ENCODE results near the gene RAP1GAP. TPM values are rescaled to one million over a fixed set of nuclear protein-coding genes. Genes with fewer than 3 reads are reported as not detected.
A peak's percentile ranks its signal among the peaks of the same experiment; 100 is the strongest.

Gene RAP1GAP
- total RNA-seq, 1 experiment from 2014 or later = 1.1 TPM

DNA sequence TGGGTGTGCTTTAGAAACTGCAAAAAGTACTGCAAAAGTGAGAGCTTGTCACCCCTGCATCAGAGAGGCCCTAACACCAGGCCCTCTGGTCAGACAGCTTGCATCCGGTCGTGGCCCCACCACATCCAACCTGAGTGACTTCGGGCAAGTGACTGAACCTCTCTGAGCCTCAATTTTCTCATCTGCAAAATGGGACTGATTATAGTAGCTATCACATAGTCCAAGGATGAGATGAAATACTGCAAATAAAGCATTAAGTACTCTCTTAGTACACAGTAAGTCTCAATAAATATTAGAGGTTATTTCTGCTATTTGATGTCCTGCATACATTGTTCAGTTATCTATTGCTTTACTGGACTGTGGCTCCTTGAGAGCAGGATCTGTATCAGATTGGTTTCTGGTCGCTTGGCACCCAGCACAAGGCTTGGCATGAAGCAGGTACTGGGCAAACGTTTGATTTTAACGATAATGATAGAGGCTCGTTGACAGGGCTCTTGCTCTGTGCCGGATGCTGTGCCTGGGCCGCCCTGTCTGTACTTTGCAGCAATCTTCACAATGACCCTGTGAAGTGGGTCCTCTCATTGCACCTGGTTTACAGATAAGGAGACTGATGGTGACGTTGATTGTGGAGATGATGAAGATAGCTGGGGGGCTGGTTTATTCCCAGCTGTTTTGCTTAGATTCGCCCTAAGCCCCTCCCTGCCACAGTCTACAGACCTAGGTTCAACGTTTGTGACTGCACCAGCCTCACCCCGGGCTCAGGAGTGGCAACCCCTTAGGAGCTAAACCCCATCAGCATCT is 43.6 kb downstream of the RAP1GAP start:
- no peak for DNase-seq (ENCODE audit: low read depth)

DNA sequence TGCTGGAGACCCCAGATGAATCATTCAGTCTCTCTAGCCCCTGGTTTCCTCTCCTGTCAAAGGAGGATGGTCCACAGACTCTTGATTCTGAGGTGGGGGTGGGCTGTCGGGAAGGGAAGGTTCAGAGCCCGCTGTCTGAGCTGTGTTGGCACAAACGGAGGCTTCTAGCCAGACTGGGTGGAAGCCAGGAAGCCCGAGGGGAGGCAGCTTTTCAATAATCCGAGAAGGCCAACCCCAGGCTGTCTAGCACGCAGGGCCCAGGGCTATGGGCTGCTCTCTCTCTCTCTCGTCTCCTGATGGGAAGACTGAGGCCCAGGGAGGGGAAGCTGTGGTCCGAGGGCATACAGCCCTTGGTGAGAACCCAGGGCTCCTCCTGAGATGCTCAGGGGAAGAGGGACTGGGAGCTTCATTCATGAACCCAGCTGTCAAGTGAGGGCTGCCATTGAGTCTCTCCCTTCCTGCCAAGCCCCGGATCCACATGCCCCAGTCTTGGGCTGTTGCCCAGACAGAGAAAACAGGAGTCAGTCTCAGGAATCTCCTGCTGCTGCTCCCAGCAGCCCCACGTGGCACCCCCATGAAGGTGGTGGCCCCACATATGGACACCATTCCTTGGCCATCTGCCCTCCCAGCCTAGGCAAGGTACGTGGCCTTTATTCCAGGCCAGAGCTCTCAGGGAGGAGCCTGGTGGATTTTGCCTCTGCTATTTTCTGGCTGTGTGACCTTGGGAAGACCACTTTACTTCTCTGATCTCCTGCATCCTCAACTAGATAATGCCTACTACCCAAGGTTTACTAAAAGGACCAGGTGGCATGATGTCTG is 44.4 kb downstream of the RAP1GAP start:
- peak; percentile 20 for DNase-seq (ENCODE audit: low read depth)

DNA sequence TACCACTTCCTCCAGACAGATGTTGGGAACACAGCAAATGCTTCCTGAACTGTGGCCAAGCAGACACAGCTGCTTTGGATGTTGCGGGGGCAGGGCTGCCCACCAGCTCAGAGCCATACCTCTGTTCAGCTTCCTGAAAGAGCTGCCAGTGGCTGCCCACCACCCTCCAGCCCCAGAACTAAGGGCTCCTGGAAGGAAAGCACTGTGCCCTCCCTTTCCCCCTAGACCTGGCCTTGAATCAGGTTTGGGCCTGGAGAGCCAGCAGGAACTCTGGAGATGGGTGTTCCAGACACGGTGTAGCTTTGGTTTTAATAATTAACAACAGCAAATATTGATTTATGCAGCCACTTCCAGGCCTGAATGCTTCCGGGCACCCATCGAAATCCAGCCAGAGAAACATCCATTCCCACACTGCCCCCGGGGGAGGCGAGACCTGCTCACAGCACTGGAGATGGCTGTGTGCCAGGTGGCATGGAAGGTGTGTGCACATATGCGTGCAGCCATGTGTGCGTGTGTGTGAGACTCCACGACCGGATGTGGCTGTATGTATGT is 45.7 kb downstream of the RAP1GAP start:
- no peak for DNase-seq (ENCODE audit: low read depth)

DNA sequence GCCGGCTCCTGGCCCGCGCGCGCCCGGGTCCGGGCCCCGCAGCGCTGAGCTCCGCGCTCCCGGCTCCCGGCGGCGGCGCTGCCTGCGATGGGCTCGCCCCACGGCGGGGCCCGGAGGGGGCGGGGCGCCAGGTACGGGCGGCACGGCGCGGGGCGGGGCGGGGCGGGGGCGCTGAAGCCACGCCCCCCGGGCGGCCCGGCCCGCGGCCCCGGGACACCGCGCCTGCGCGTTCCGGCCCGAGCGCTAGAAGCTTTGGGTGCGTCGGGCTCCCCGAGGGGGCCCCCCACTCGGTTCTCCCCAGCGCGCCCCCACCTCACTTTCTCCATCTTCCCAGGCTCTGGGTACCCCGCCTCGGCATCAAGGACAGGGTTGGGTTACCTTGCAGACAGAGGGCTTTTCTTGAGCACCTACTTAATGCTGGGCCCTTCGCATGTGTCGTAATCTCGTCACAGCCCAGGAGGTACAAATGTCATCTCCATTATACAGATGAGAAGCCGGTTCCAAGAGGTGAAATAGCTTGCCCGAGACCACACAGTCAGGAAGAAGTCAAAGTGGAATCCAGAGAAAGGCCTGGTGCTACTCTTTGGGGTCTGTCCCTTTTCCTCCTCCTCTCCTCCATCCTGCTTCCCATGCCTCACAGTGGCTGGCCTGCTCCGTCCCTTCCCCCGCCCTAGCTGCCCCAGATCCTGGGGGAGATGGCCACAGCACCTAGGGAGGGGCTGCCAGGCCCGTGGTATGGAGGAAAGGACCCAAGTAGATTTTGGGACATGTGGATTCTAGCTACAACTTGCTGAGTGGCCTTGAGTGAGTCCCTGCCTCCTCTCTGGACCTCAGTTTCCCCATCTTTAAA is 46.5 kb downstream of the RAP1GAP start:
- peak; percentile 18 for DNase-seq (ENCODE audit: low read depth)

DNA sequence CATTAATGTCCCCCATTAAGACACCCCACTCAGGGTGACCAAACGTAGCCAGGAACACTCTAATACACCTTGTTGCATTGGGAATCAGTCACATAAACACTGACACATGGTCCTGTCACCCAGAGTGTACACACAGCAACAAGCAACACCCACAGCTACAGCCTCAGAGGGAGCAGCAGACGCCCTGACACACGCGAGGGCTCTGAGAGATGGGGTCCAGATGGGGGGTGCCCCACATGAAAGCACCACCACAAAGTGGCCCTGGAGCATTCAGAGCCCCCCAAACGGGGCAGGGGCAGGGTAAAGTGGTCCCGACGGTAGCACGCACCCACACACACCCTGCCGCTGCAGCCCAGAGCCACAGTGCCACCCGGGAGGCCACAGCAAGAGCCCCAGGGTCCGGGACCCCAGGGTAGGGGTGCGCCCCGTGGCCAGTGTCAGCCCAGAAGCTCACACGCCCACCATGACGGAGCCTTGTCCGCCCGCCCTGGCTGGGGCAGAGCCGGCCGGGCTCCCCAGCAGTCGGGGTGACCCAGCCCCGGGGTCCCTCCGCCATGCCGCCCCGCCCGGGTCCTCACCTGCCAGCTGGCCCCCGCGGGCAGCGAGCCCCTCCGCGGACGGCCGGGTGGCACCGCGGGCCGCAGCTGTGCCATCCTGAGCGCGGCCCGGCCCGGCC is 47.3 kb downstream of the RAP1GAP start:
- no peak for DNase-seq (ENCODE audit: low read depth)

DNA sequence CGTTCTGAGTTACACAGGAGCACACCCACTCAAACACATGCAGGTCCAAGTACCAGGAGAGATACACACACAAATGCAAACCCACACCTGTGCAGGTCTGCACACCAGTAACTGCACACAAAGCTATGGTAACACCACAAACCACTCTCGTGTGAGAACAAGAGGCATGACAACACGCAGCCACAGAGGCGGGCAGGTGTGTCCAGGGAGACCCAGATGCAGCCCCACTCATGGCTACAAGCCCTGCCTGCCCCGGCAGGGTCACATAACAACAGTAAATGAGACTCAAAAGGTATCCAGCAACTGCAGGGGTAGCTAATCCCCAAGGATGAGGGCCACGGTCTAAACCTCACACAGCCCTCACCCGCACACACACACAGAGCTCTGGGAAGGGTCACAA is 48.1 kb downstream of the RAP1GAP start:
- no peak for DNase-seq (ENCODE audit: low read depth)

DNA sequence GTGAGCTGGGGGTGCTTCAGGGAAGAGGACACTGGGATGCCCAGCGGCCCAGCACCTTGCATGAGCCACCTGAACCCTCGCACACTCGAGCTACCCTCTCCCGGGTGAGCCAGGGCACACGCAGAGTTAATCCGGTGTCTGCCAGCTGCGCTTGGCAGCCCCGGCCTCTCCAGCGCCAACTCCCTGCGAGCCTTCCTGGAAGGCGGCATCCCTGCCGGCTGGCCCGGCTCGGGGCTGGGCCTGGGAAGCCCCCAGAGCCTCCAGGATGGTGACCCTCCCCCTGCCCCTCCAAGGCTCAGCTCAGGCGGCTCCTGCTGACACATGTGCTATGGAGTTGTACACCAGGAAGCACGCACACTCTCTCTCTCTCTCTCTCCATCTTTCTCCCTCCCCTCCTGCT is 48.7 kb downstream of the RAP1GAP start:
- no peak for DNase-seq (ENCODE audit: low read depth)

DNA sequence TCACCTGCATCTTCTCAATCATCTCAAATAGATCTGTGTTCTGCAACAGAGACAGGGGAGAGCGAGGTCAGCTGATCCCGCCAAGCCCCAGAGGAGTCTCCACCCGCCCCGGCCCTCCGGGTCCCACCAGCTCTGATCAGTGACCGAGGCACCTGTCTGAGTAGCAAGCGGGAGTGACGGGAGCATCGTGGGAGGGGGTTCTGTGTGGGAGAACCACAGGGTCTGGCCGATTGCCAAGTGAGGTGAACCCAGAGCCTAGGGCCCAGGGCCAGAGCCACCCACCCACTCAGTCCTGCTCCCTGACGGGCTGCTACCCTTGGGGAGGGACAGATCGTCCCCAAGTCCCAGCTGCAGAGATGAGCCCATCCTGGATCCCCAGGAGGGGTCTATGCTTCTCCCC is 49.1 kb downstream of the RAP1GAP start:
- no peak for DNase-seq (ENCODE audit: low read depth)

DNA sequence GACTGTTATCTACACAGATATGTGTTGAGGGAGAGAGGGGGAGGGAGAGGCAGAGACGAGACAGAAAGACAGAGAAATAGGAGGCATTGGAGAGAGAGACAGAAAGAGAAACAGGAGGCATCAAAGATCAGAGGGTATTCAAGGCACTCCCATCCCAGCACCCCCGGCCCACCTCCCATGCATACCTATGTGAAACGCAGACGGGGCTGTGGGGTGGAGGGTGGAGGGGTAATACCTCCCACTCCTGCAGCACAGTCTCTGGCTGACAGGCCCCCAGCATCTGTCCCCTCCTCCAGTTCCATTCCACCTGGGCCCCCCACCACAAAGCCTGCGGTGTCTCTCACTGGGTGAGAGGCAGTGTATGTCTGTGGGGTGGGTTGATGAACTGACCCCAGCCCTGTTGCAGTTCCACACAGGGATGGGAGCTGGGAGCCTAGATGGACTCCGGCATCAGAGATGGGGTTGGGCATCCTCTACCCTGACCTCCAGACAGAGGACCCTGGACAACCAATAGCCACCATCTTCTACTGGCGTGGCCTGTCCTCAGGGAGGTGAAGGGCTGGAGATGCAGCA is 49.7 kb downstream of the RAP1GAP start:
- no peak for DNase-seq (ENCODE audit: low read depth)

DNA sequence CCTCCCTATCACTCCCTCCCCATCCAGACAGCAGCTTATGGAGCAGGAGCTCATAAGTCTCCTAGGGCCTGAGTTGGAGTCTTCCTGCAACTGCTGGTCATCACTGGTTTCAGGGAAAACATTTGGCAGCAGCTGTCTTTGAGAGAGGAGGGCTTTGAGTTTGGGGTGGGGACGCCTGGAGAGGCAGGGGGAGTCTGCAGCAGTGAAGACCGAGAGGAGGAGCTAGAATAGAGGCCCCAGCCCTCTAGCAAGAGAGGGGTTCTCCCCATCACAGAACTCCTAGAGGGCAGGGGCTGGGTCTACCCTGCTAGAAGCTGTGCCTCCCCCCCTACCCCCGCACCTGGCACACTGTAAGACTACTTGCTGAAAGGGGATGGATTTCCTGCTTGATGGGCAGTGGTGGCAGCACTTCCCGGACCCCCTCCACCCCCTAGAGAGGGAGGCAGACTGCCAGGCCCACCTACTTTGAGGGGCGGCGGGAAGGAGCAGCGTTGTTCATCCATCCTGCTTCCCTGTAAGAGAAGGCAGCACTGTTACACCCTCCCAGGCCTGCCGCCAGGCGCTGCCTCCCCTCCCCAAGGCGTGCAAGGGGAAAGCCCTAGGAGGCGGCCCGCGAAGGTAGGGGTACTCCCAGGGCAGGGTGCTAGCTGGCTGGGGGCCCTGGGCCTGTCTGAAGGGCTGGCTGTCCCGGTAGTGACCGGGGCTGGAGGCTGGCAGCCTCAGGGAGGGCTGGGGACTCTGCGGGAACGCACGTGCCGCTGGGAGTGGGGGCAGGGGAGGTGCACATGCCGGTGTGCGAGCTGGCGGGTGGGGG is 50.4 kb downstream of the RAP1GAP start:
- no peak for DNase-seq (ENCODE audit: low read depth)

DNA sequence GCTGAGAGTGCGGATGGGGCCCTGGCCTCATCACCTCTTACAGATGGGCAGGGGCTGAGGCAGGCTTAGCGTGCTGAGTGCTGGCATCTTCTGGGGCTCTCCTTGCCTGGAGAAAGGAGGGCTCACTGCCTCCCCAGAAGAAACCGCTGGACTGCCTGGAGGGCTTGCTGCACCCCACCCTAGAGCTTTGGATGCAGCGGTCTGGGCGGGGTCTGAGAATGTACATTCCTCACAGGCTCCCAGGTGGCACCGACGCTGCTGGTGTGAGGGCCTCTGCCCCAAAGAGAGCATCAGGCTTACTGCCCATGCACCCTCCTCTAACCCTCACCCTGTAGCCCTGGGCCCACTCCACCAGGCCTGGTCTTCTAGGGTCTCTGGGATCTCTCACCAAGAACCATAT is 51.1 kb downstream of the RAP1GAP start:
- DNase-seq (ENCODE audit: low read depth) = no peak

DNA sequence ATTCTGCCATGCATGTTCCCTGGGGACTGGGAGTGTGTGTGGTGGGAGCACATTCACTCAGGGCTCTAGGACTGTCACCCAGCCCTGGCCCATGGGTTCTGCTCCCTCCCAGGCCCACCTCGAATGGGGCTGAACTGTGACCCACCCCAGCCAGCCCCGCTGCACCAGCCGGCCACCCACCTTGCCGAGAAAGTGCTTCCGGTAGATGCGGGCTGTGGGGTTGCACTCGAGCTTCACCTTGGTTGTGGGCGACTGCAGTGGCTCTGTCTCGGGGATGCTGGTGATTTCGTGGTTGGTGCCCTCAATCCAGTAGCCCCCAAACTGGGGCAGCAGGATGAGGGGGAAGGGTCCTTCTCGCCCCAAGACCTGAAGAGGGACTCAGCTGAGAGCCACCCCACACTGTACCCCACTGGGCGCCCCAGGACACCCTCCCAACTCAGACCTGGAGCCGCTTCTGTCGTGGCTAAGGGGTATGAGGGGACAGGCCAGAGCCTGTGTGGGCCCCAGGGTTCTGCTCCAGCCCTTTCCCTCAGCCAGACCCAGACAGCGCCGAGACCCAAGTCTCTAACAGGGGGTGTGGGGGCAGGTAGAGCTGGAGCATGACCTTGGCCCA is 51.9 kb downstream of the RAP1GAP start:
- DNase-seq (ENCODE audit: low read depth) = no peak

DNA sequence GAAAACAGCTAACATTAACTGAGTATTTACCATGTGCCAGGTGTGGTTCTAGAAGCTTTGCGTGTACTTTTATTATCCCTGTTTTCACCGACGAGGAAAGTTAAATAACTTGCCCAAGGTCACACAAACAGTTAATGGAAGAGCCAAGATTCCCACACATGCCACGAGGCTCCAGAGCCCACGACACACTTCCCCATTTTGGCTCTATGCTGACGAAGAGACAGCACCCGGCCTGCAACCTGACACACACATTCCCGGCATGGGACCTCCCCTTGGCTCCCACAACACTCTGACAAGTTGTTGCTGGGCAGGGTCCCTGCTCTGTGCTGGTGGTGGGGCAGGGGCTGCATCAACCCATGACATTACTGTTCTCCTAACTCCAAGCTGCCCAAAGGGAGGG is 52.8 kb downstream of the RAP1GAP start:
- DNase-seq (ENCODE audit: low read depth) = no peak

DNA sequence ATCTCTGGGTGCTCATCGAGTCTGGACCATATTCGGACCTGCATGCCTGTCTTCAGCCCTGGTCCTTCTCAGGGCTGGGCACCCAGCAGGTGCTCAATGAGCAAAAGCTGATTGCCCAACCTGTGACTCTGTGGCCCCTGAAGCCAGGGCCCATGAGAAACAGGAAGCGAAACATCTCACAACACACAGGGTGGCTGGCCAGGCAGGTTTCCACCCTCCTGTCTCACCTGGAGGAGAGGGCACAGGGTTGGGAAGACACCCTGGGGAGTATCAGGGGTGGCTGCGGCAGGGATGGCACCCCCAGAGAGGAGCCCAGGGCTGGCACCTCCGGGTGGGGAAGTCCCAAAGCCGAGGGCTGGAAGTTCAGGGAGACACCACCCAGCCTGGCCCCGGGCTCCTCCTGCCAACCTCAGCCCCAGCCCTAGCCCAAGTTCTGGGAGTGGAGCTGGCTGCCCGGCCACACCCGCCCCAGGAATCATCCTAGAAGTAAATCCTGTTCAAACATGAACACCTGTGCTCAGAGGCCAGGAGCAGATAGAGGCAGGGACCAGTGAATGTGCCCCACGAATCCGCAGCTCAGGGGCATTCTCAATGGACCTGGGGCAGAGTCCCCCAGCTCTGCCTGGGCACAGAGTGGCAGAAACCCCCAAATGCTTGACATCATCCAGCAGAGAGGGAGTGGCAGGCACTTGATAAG is 54.6 kb downstream of the RAP1GAP start:
- DNase-seq (ENCODE audit: low read depth) = no peak

DNA sequence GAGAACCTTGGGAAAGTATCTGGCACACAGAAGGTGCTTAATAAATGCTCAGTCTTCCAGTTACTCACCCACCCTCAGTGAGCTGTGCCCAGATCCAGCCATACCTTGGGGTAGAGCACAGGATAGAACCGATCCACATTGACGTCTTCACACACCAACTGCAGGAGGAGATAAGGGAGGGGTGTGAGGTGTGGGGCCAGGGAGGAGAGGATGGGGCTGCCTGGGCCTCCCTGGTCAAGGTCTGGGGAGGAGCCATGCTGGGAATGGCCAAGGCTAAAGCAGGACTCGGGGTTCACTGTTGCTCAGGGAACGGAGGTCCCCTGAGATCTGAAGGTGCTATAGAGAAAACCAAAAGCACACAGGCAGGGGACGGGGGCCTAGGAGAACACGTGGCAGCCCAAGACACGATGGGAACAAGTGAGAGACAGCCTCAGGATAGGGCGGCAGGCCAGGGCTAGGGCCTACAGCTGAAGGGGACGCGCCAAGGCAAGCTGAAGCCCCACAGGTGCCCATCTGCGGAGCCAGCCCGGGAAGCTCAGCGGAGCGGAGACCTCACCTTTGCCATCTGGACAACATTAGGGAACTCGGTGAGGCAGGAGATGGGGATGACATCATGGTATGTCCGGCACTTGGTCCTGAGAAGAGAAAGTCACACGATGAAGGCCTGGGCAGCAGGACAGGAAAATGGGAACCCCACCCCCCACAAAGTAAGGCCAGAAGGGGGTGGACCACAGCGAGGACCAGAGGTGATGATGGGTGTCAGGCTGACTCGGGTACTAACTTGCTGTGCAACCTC is 55.9 kb downstream of the RAP1GAP start:
- DNase-seq (ENCODE audit: low read depth) = no peak

DNA sequence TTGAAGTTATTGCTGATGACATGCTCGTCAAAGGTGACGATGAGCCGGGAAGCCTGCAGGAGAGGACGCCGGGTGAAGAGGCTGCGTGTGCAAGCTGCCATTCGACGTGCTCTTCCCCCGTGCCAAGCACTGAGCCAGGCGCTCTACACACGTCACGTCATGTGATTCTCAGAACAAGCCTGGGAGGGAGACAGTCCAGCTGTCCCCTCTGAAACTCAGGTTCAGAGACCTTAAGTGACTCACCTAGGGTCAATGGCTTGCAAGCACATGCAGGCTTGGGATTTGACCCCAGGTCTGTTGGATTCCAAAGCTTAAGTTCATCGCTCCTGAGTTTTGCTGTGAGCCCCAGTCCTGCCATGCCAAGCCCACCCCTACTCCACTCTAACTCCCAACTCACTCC is 57.1 kb downstream of the RAP1GAP start:
- no peak for DNase-seq (ENCODE audit: low read depth)

DNA sequence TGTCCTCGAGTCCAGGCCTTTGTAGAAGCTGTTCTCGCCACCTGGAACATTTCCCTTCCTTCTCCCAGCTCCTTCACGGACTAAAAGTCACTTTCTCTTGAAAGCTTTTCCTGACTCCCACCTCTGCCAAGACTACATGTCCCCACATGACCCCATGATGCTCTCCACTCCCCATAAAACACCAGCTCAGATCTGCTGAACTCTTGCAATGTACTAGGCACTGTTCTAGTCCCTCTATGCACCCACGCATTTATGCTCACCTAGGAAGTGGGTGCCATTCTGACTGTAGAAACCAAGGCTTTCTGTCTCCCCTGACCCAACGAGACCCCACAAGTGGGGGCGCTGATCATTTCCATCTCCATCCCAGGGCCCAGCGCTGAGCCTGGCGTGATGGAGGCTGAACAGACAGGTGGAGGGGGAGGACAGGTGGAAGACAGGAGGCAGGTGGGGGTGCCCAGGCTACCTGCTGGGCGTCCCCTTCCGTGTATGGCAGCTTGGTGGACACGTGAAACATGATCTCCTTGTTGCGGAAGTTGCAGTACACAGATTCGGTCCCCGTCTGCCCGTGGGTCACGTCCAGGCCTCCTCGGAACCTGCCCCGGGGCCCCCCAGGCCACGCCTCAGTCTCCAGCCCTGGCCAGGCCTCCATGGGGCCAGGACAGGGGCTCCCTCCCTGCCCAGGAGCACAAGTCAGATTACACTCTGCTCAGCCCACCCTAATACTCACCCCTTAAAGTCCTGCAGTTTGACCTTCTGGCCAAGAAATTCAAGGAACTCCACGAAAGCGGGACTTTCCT is 58.0 kb downstream of the RAP1GAP start:
- no peak for DNase-seq (ENCODE audit: low read depth)
